22Rv1 (cell line): Measurements from ENCODE around the gene PTTG2.

Experiments
- ZFX ChIP-seq: fragments of 450-650 bp; IDR thresholded peaks from 2 replicates; pipeline ENCODE4 v1.6.1; 2017; ENCODE audit warnings: antibody characterized with exemption, borderline replicate concordance
- TF ChIP-seq, protein P1 (sequence below): fragments of 450-650 bp; IDR thresholded peaks from 2 replicates; pipeline ENCODE4 v1.5.1; 2017; ENCODE audit warnings: mild to moderate bottlenecking

GRCh38 chr4:38003628-38004027 is 43.4 kb downstream of the PTTG2 start:
- TF ChIP-seq, protein P1, sequence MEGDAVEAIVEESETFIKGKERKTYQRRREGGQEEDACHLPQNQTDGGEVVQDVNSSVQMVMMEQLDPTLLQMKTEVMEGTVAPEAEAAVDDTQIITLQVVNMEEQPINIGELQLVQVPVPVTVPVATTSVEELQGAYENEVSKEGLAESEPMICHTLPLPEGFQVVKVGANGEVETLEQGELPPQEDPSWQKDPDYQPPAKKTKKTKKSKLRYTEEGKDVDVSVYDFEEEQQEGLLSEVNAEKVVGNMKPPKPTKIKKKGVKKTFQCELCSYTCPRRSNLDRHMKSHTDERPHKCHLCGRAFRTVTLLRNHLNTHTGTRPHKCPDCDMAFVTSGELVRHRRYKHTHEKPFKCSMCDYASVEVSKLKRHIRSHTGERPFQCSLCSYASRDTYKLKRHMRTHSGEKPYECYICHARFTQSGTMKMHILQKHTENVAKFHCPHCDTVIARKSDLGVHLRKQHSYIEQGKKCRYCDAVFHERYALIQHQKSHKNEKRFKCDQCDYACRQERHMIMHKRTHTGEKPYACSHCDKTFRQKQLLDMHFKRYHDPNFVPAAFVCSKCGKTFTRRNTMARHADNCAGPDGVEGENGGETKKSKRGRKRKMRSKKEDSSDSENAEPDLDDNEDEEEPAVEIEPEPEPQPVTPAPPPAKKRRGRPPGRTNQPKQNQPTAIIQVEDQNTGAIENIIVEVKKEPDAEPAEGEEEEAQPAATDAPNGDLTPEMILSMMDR, result no peak
- no peak for TF ChIP-seq ZFX
